Fibroblast of skin of left quadriceps (primary cell): Measurements from ENCODE around the gene FOXJ2.
"Not testable (repeated sequence)": the region's sequence is repeated elsewhere in the genome, so short reads cannot be mapped to it uniquely, and the experiment has no call there.

ENCODE experiments used
- DNase-seq, 2 experiments: peaks; one replicate each; pipeline ENCODE4 v3.0.0-alpha.2; 2013; ENCODE audit warnings: low read depth in 2 of 2

Gene FOXJ2

DNA sequence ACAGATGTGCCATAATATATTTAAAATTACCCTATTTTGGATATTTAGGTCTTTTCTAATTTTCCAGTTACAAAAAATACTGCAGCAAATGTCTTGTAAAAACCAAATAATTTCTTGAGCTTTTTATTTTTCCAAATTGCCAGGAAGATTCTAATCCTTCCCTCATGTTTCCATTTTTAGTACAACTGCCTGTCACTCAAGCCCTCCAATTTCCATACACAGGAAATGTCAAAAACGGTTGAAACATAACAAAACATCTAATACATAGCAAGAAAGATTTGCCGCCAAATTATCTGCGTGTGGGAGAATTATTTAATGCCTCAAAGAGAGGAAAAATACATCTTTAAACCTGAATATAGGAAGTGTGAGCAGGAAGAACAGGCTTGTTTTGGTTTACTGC lies 2.3 kb upstream of the FOXJ2 start:
- DNase-seq: no peak

DNA sequence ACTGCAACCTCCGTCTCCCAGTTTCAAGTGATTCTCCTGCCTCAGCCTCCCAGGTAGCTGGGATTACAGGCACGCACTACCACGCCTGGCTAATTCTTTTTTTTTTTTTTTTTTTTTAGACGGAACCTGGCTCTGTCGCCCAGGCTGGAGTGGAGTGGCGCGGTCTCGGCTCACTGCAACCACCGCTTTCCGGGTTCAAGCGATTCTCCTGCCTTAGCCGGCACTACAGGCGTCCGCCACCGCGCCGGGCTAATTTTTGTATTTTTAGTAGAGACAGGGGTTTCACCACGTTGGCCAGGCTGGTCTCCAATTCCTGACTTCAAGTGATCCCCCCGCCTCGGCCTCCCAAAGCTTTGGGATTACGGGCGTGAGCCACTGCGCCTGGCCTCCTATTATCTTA lies 1.5 kb upstream of the FOXJ2 start:
- not testable (repeated sequence) for DNase-seq

- no peak for DNase-seq
Measured at GRCh38 chr12:8031872-8032241, 659 bp upstream of the FOXJ2 start.

GRCh38 chr12:8033153-8034044 lies 883 bp downstream of the FOXJ2 start:
- no peak for DNase-seq

- DNase-seq: no peak
Measured at GRCh38 chr12:8034802-8035201, 2.3 kb downstream of the FOXJ2 start.

DNA sequence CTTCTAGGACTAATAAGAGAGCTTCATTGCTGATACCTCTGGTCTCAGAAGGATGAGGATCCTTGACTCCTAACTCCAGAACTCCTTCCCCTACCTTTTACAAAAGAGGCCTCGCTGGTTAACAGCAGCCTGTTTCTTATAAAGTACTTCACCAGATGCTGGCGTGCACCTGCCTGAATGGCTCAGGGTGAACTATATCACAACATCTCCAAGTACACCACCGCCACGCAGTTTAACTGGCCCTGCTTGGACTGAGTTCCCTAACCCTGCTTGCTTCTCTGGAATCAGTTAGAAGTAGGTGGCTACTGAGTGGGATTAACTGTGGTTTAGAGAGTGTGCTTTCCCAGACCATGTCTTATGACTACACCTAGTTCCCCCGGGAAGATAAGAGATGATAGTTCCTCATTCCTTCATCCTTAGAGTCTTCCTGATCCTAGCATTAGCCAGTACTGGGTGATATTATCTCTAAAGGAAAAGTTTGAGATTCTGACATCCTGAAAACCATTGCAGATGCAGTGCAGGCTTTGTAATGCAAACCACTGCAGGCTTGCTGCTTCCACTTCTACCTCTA lies 3.0 kb downstream of the FOXJ2 start:
- no peak for DNase-seq

DNA sequence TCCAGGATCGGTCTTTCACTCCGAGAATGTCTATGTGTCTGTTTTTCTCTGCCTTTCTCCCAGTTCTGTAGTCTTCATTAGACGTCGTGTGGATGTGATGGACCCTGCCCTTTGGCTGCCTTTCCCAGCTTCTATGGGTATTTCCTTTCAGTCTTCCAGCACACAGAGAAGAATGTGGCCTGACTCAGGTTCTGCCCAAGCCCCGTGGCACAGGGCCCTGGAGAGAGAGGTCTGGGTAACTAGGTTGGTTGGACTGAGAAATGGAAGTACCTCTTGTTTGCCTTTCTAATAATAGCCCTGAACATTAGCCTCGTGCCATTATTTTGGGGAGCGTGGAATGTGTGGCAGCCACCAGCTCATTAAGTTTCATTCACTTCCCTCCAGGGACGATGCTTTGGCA lies 3.8 kb downstream of the FOXJ2 start:
- no peak for DNase-seq

- DNase-seq: no peak
Measured at GRCh38 chr12:8037046-8037663, 4.6 kb downstream of the FOXJ2 start.

GRCh38 chr12:8037947-8038346 lies 5.4 kb downstream of the FOXJ2 start:
- no peak for DNase-seq

GRCh38 chr12:8038659-8039114 lies 6.2 kb downstream of the FOXJ2 start:
- DNase-seq: no peak

- DNase-seq: no peak
Measured at GRCh38 chr12:8040791-8041190, 8.3 kb downstream of the FOXJ2 start.

GRCh38 chr12:8045952-8046944 lies 13.7 kb downstream of the FOXJ2 start:
- peak in 1 of 2 experiments; percentile 45 for DNase-seq

GRCh38 chr12:8047842-8048241 lies 15.3 kb downstream of the FOXJ2 start:
- no peak for DNase-seq

GRCh38 chr12:8048906-8049305 lies 16.4 kb downstream of the FOXJ2 start:
- no peak for DNase-seq

DNA sequence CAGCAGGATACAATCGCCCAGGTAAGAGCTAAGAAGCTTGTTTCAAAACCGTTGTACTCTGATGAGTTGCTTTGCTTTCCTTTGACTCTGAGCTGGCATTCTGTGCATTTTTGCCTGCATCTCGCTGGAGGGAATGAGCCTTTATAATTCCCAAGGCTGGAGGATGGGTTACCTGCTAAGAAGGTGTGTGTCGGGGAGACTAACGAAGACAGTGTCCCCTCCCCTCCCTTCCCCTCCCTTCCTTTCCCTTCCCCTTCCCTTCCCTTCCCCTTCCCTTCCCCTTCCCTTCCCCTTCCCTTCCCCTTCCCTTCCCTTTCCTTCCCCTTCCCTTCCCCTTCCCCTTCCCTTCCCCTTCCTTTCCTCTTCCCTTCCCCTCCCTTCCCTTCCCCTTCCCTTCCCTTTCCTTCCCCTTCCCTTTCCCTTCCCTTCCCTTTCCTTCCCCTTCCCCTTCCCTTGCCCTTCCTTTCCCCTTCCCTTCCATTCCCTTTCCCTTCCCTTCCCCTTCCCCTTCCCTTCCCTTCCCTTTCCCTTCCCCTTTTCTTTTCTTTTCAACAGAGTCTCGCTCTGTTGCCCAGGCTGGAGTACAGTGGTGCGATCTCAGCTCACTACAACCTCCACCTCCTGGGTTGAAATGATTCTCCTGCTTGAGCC lies 18.2 kb downstream of the FOXJ2 start:
- no peak for DNase-seq

DNA sequence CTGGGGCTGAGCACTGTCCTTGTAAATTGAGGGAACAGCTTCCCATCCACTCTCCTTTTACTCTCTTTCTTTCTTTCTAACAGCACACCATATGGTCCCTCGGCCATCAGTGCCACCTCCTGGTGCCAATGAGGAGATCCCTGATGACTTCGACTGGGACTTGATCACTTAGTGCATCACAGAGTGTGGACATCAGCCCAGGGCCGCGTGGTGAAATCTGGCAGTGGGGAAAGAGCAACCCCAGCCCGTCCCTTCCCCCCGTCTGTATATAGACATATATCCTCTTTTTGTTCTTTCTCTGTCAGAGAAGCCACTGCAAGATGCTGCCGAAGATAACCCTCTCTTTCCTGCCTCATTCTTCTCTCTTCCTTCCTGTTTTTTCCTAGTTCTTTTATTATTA lies 20.2 kb downstream of the FOXJ2 start:
- no peak for DNase-seq

DNA sequence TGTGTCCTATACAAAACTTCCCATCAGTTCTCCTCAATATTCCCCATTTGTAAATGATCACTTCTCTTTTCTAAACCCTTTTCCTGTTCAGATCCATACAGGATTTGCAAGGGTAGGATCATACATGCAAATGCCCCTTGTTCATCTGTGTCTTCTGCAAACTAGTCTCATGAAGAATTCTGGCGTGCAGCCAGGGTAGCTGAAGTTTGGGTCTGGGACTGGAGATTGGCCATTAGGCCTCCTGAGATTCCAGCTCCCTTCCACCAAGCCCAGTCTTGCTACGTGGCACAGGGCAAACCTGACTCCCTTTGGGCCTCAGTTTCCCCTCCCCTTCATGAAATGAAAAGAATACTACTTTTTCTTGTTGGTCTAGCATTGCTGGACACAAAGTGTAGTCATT lies 22.3 kb downstream of the FOXJ2 start:
- no peak for DNase-seq

GRCh38 chr12:8057306-8057705 lies 24.8 kb downstream of the FOXJ2 start:
- no peak for DNase-seq

GRCh38 chr12:8057839-8058238 lies 25.3 kb downstream of the FOXJ2 start:
- no peak for DNase-seq

- no peak for DNase-seq
Measured at GRCh38 chr12:8058506-8058905, 26.0 kb downstream of the FOXJ2 start.

DNA sequence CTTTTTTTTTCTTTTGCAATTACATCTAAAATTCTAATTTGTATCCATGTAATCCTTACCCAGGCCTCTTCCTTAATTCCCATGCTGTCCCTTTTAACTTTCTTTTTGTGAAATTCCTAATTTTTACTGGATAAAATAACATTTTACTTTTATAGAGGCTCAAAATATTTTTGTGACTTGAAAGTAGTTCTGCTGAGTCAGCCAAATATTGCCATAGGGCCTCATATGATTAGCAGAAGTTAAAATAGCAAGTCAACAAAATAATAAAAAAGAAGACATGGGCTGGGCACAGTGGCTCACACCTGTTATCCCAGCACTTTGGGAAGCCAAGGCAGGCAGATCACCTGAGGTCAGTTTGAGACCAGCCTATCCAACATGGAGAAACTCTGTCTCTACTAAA lies 31.6 kb downstream of the FOXJ2 start:
- no peak for DNase-seq
